SK-MEL-5 (cell line): ENCODE results near the gene RPS6KA2. TPM values are rescaled to one million over a fixed set of nuclear protein-coding genes. Genes with fewer than 3 reads are reported as not detected.

Experiments
- DNase-seq: peaks from one replicate; pipeline ENCODE4 v3.0.0-alpha.2; 2016; ENCODE audit warnings: low read depth, low spot score
- in situ Hi-C: cut with HindIII; loops from 2 replicates; pipeline ENCODE4 v1.10.0; 2016; ENCODE audit warnings: low sequenced_read_pairs, high pct_unique_total_duplicates, low pct_unique_long_range_greater_than_20kb
- total RNA-seq: library from RNA; depleted of rRNA; stranded (reverse); fragments of >200 nt; shearing (Covaris generic); gene quantifications from 2 replicates; pipeline ENCODE4 v1.2.3, GENCODE V29; 2014

Gene RPS6KA2
- total RNA-seq, 1 experiment from 2014 or later, result 2.1 TPM

DNA sequence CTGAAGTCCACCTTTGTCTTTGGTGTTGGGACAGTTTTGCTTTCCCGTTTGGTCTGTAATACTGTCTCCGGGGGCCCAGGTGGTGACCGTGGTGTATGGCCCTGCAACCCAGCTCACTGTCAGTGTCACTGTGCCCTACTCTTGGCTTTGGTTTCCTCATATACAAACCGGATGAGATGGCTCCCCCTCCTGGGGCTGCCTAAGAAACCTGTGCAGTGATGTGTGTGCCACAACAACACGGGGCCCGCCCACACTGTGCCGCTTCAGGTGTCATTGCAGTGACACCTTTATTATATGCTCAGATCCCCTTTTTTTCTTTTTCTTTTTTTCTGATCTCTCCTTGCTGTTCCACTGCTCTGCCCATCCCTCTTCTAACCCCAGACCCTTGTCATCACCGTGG is 114.5 kb downstream of the RPS6KA2 start:
- in situ Hi-C loops, result no loop called here
- DNase-seq, result no peak

DNA sequence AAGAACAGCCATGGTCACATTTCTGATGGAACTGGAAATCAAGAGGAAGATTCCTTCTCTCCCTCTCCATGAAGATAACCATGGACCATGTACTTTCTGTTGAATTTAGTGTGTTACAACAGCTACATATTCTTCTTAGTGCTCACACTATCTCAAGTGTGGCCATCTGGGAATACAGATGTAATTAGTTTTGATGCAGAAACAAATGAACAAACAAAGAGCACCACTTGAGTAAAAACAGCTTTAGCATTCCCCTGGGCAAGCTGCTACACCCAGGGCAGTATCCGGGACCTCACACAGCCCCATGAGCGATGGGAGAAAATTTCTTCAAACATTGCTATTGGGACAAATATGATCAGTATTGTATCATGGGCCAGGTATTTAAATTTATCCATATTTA is 115.7 kb downstream of the RPS6KA2 start:
- in situ Hi-C loops, result no loop called here
- no peak for DNase-seq

DNA sequence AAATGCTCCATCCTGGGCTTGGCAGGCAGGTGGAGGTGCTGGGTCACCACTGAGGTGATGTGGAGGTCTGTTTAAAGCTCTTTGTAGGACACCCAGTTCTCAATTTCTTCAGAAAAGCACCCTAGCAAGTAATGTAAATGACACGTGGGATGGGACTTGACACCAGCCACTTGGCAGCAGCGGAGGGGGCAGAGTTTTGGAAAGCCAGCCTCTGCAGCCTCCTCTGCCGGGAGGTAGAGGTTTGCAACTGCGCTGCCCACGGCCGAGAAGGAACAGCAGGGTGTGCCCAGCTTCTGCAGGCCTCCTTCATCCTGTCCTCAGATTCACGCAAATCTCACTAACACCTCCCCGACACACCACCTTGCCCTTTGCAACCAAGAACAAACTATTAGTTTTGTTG is 117.9 kb downstream of the RPS6KA2 start:
- in situ Hi-C loops, result no loop called here
- no peak for DNase-seq

DNA sequence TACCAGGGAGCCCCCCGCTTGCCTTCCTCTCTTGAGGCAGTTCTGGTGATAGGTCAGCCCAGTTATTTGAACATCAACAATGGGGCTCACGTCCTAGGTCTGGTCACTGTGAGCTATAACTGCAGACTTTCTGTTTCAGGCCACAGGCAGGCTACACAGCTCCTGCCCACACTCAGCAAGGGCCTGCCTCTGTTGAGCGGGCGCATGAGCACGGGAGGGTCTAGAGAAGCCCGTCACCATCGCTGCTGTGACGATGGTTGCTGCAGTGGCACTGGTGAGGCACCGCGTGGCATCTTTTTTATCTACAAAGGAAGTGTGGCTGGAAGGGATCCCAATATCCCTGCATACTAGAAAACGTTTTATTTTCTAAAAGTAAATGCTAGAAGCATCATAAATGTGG is 118.3 kb downstream of the RPS6KA2 start:
- in situ Hi-C loops, result no loop called here
- DNase-seq, result no peak

DNA sequence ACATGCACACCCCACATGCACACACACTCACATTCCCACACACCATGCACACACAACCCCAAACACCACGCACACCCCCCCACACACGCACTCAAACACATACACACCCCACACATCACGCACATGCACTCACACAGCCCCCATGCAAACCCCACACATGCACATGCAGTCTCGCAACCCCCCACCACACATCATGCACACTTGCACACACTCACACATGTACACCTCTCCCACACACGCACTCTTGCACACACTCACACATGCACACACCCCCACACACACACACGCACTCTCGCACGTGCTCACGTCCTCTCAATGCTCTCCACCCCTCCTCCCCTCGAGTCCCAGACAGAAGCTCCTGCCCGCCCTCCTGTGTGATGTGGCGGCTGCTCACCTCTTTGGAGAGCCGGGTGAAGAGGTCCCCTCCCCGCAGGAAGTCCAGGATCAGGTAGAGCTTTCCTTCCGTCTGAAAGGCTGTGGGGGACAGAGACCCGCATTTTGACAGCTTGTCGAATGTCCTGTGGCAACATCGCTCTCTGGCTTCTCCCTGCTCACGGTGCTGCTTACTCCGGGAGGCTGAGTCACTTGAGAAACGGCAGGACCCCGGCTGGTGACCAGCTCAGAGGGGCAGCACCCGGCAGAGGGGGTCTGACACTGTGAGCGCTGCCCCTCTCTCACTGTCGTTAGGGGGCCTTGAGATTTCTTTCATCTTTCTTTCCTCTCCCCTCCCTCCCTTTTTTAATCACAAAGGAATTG is 119.1 kb downstream of the RPS6KA2 start:
- DNase-seq, result no peak
- in situ Hi-C loops, result no loop called here

GRCh38 chr6:166507380-166507779 is 119.7 kb downstream of the RPS6KA2 start:
- DNase-seq, result no peak
- in situ Hi-C loops, result no loop called here

GRCh38 chr6:166505133-166505905 is 121.7 kb downstream of the RPS6KA2 start:
- DNase-seq, result no peak
- in situ Hi-C loops, result no loop called here

GRCh38 chr6:166504100-166504499 is 123.0 kb downstream of the RPS6KA2 start:
- in situ Hi-C loops, result no loop called here
- no peak for DNase-seq

- DNase-seq, result no peak
- in situ Hi-C loops, result no loop called here
Observed at GRCh38 chr6:166503167-166503744, 123.8 kb downstream of the RPS6KA2 start.

DNA sequence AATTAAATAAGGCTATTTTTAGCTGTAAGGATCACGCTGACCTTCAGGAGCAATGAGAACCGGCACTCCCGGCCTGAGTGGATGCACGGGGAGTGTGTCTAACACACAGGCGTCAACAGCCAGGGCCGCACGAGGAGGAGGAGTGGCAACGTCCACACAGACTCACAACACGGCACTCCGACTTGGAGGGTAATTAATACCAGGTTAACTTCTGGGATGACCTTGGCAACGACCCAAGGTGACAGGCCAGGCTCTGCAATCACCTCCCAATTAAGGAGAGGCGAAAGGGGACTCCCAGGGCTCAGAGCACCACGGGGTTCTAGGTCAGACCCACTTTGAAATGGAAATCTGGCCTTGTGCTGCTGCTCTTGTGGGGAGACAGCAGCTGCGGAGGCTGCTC is 124.6 kb downstream of the RPS6KA2 start:
- DNase-seq, result no peak
- in situ Hi-C loops, result no loop called here

- in situ Hi-C loops, result no loop called here
- no peak for DNase-seq
Observed at GRCh38 chr6:166501246-166501645, 125.8 kb downstream of the RPS6KA2 start.

GRCh38 chr6:166500246-166500645 is 126.8 kb downstream of the RPS6KA2 start:
- no peak for DNase-seq
- in situ Hi-C loops, result no loop called here

- no peak for DNase-seq
- in situ Hi-C loops, result no loop called here
Observed at GRCh38 chr6:166499350-166500163, 127.5 kb downstream of the RPS6KA2 start.

DNA sequence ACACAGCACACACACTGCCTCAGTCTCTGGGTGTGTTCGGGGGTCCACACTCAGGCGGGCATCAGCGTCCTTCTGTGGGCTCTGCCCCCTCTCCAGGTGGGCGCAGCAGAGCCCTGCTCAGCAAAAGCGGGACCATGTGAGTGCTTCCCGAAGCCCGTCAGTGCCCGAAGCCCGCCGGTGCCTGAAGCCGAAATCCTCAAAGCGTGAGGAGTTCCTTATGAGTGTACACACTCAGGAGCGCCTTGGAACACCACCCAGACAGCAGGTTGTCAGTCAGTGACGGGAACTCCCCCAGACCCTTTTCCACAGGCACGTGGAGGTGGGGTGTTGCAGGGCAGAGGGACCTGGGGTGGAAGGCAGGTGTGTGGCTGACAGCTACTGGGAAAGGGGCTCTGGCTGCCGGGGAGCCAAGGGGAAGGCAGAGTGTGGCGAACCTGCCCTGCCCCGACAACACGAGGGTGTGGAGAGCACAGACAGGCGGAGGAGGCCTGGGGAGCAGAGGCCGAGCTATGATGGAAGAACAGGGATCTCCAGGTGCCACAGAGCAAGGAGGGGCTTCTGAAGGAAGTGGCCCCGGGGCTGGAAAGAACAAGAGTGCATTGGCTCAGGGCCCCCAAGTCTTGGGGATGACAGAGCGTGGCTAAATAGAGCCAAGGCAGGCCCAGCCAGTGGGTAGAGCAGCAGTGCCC is 128.2 kb downstream of the RPS6KA2 start:
- in situ Hi-C loops, result no loop called here
- no peak for DNase-seq

DNA sequence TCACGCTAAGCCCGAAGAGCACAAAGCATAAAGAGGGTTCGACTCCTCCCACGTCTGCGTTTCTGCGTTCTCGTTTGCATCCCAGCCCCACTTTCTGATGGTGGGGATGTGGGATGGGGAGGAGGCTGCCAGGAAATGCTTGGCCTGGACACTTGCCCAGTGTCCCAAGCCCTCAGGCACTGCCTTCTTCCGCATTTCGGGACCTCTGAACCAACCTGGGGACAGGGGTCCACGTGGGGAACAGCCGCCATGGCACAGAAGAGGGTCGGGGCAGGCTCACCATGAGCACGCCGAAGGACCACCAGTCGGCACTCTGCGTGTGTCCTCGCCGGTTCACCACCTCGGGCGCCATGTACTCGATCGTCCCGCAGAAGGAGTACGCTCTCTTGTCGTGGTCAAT is 128.8 kb downstream of the RPS6KA2 start:
- DNase-seq, result no peak
- in situ Hi-C loops, result no loop called here

DNA sequence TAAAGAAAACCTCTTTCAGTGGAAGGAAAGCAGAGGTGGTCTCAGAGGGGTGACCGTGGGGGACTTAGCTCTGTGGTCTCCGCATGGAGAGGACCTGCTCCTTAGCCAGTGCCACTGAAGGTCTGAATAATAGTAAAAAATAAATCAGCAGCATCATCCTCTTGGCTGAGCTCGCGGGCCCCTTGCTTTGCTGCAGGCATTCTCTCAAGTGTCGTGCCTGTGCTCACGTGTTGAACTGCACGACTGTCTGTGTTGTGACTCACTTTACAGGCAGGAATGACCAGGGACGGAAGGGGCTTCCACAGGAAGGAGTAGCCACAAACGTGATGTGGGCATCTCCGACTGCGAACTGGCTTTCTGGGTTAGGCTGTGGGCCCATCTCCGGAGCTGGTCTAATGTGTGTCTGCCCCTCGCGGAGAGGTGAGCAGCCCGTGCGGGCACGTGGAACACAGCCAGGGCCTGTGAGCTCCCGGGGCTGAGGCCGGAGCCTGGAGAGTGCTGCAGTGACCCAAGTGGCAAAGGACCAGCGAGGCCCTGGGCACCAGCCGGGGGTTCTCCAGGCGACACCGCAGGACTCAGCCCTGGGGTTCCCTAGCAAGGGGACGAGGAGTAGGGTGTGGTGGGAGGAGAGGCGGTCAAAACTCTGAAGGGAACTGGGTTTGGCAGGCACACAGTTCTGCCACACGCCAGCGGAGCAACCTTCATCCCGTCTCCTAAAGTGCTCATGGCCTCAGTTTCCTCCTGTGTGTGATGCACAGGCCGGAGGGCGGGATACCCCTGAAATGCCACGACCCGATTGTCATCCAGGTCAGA is 129.8 kb downstream of the RPS6KA2 start:
- in situ Hi-C loops, result no loop called here
- no peak for DNase-seq

DNA sequence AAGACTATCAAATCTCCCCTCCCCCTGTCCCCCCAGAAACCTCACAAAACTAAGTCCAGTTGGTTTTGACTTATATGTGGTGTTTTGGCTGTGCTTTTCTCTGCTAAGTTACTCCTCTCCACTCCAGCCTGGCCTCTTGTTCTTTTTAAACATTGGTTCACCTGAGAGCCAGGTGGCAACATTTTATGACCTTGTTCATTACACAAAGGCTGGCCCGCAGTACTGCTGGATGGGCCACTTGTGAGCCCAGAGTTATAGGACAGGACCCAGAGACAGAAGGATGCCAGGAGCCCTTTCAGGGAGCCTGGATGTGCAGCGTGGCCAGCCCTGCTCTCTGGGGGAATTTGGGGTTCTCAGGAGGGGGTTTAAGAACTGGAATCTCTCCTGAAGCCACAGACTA is 130.6 kb downstream of the RPS6KA2 start:
- DNase-seq, result no peak
- in situ Hi-C loops, result no loop called here
